ENCODE data around the gene PAPSS1. TPM values are rescaled to one million over a fixed set of nuclear protein-coding genes. Genes with fewer than 3 reads are reported as not detected.

Gene PAPSS1
- total RNA-seq, 1 experiment from 2014 or later, result 59.0 TPM

GRCh38 chr4:107719207-107719921 lies 670 bp downstream of the PAPSS1 start:
- peaks cover 42% of the 10 kb centered on the region for H3K79me2 ChIP-seq (ENCODE audit: insufficient read depth, low read length)
- H3K9me3 ChIP-seq (ENCODE audit: control insufficient read depth in 1 of 2, insufficient read depth in 1 of 2, low read depth in 1 of 2, low read length in 2 of 2), result no peaks in the 10 kb centered on the region
- TF ChIP-seq EGR1 (IDR thresholded peaks at IDR 0.05; ENCODE audit: low read depth) (no peak), SIN3A (IDR thresholded peaks at IDR 0.05; ENCODE audit: low read depth) (0 out of 2 replicates have a peak, but pooled peaks have one; percentile 7)
- intact Hi-C loops (cut with micrococcal nuclease), result no loop called here
- RAD21 ChIA-PET (ENCODE audit: low non-redundant PET in 1 of 2, low total read pairs in 2 of 2, uncharacterized antibody in 2 of 2, unreplicated experiment in 2 of 2), result no interaction called here
- H3K4me2 ChIP-seq (ENCODE audit: low read length), result peak overlapping the region; percentile 77
- no peak overlapping the region for H2AFZ ChIP-seq (ENCODE audit: low read depth, low read length, poor library complexity, severe bottlenecking)
- no peaks in the 10 kb centered on the region; a peak in 1 of 4 replicates for H3K36me3 ChIP-seq (ENCODE audit: control insufficient read depth in 1 of 2, insufficient read depth in 2 of 2, low read length in 2 of 2)
- peak overlapping the region; percentile 81 to 91 for H3K4me3 ChIP-seq (replicated peaks in 1 of 2; ENCODE audit: low read depth in 1 of 2, low read length in 2 of 2)
- CTCF ChIA-PET, result interaction anchor here (0.9 to 1.2 kb wide), 2 partner anchors 9 to 21 kb away, joined by 3 read pairs; no protein-coding TSS in a partner anchor
- H3K4me1 ChIP-seq (ENCODE audit: control insufficient read depth in 1 of 2, insufficient read depth in 2 of 2, low read length in 2 of 2), result peaks cover 8 to 20% of the 10 kb centered on the region in 2 experiments; a peak in 3 of 4 replicates
- ATAC-seq (peak; percentile 13), DNase-seq (ENCODE audit: low read depth, low spot score) (no peak)
- no peaks in the 10 kb centered on the region for H3K27me3 ChIP-seq (ENCODE audit: insufficient read depth, low read length)
- peak overlapping the region; percentile 61 for H3K27ac ChIP-seq (ENCODE audit: low read depth, low read length)
- H3K9ac ChIP-seq (ENCODE audit: low read length), result peak overlapping the region; percentile 66
- POLR2A ChIA-PET, result interaction anchor here (1.3 kb wide), 1 partner anchor 211 kb away, joined by 3 read pairs; no protein-coding TSS in a partner anchor
- no peaks in the 10 kb centered on the region for H4K20me1 ChIP-seq (ENCODE audit: insufficient read depth)
- H3K9me2 ChIP-seq (ENCODE audit: insufficient read depth), result no peaks in the 10 kb centered on the region
- no TSS peak for BruUV-seq (replicated peaks)

- Histone ChIP-seq H3K9me2 (ENCODE audit: insufficient read depth) (no peaks in the 10 kb centered on the region), H3K27ac (ENCODE audit: low read depth, low read length) (no peak overlapping the region), H3K27me3 (ENCODE audit: insufficient read depth, low read length) (no peaks in the 10 kb centered on the region), H3K4me3 (replicated peaks in 1 of 2; ENCODE audit: low read depth in 1 of 2, low read length in 2 of 2) (peak overlapping the region; percentile 81 to 91), H3K36me3 (ENCODE audit: control insufficient read depth in 1 of 2, insufficient read depth in 2 of 2, low read length in 2 of 2) (no peaks in the 10 kb centered on the region; a peak in 1 of 4 replicates), H3K9me3 (ENCODE audit: control insufficient read depth in 1 of 2, insufficient read depth in 1 of 2, low read depth in 1 of 2, low read length in 2 of 2) (no peaks in the 10 kb centered on the region), H3K9ac (ENCODE audit: low read length) (0 out of 2 replicates have a peak overlapping the region, but pooled peaks have one; percentile 66), H2AFZ (ENCODE audit: low read depth, low read length, poor library complexity, severe bottlenecking) (no peak overlapping the region), H3K4me1 (ENCODE audit: control insufficient read depth in 1 of 2, insufficient read depth in 2 of 2, low read length in 2 of 2) (peaks cover 8 to 20% of the 10 kb centered on the region in 2 experiments; a peak in 3 of 4 replicates), H4K20me1 (ENCODE audit: insufficient read depth) (no peaks in the 10 kb centered on the region), H3K4me2 (ENCODE audit: low read length) (peak overlapping the region; percentile 77), H3K79me2 (ENCODE audit: insufficient read depth, low read length) (peaks cover 49% of the 10 kb centered on the region)
- ATAC-seq, result no peak
- no peak for DNase-seq (ENCODE audit: low read depth, low spot score)
- RAD21 ChIA-PET (ENCODE audit: low non-redundant PET in 1 of 2, low total read pairs in 2 of 2, uncharacterized antibody in 2 of 2, unreplicated experiment in 2 of 2), result no interaction called here
- intact Hi-C loops (cut with micrococcal nuclease), result no loop called here
- TSS peak; percentile 40 for BruUV-seq (replicated peaks)
- TF ChIP-seq FOSL1 (IDR thresholded peaks at IDR 0.05; ENCODE audit: low read depth), result no peak
- TF ChIP-seq TCF7L2 (IDR thresholded peaks at IDR 0.05; ENCODE audit: borderline replicate concordance, extremely low read depth, insufficient read depth, insufficient read length), result no peak
- no peak for TF ChIP-seq POLR2AphosphoS5 (IDR thresholded peaks at IDR 0.05; ENCODE audit: low read depth, low read length)
- TF ChIP-seq ELF1 (IDR thresholded peaks at IDR 0.05; ENCODE audit: borderline replicate concordance, low read depth), result no peak
- no peak for TF ChIP-seq SIN3A (IDR thresholded peaks at IDR 0.05; ENCODE audit: low read depth)
- TF ChIP-seq SP1 (IDR thresholded peaks at IDR 0.05; ENCODE audit: low read depth), result no peak
- no peak for TF ChIP-seq JUND (IDR thresholded peaks at IDR 0.05)
- no peak for TF ChIP-seq CBX3 (IDR thresholded peaks at IDR 0.05; ENCODE audit: low read depth)
- TF ChIP-seq ATF3 (IDR thresholded peaks at IDR 0.05), result no peak
- TF ChIP-seq ZFX (IDR thresholded peaks at IDR 0.05), result no peak
- TF ChIP-seq EZH2 (IDR thresholded peaks at IDR 0.05), result no peak
- no peak for TF ChIP-seq EZH2phosphoT487 (IDR thresholded peaks at IDR 0.05; ENCODE audit: borderline replicate concordance)
- no peak for TF ChIP-seq RAD21 (IDR thresholded peaks at IDR 0.05; ENCODE audit: low read depth)
- TF ChIP-seq POLR2A (IDR thresholded peaks at IDR 0.05; ENCODE audit: borderline replicate concordance, extremely low read depth, insufficient read depth, insufficient read length), result no peak
- CTCF ChIA-PET, result no interaction called here
- POLR2A ChIA-PET, result no interaction called here
These were observed 1.6 kb downstream of the PAPSS1 start for GRCh38 chr4:107718351-107718965.

All from HCT116 (cell line).